ENCODE data around the gene CLEC12A.
"Not testable (repeated sequence)": the region's sequence is repeated elsewhere in the genome, so short reads cannot be mapped to it uniquely, and the experiment has no call there.

CLEC12A gene

DNA sequence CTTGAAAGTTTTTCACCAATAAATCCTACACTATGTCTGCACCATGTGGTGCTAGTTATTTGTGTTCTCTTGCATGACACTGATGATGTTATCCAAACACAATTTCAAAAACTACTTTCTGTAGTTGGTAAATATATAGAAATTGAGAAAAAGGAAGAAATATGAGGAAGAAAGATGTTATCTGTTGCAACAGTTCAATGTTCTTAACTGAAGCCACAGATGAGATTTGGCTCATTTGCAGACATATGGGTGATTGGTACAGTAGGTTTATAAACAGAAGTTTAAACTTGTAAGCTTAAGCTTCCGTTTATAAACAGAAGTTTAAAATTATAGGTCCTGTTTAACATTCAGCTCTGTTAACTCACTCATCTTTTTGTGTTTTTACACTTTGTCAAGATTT, at the start of gene CLEC12A:
CLEC12A (plus strand) TSS at position 229 of the 400 bp plus-strand sequence. CDS start 188 bp downstream, outside the sequence.
- no peak for DNase-seq (ENCODE audit: low read depth)

DNA sequence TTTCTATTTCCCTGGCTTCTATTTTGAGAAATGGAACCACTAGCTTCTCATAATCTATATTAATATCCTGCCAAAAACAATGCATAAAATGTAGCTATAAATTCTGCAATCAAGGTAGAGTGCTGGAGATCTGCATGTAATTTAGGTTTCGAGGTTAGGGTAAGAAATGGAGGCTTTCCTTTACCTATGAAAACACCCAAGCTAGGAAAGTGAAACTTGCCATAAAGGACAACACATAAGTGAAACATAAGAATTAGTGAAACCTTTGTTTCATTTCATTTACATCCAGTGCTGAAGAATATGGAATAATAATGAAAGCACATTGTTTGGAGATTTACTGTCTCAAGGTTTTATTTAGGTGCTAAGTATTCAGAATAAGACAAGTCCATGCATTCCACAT, 48.8 kb upstream of the CLEC12A start:
- DNase-seq (ENCODE audit: low read depth), result no peak

- DNase-seq (ENCODE audit: low read depth), result no peak
Observed at GRCh38 chr12:9925705-9926393, 45.4 kb upstream of the CLEC12A start.

GRCh38 chr12:9926876-9927275, 44.3 kb upstream of the CLEC12A start:
- no peak for DNase-seq (ENCODE audit: low read depth)

DNA sequence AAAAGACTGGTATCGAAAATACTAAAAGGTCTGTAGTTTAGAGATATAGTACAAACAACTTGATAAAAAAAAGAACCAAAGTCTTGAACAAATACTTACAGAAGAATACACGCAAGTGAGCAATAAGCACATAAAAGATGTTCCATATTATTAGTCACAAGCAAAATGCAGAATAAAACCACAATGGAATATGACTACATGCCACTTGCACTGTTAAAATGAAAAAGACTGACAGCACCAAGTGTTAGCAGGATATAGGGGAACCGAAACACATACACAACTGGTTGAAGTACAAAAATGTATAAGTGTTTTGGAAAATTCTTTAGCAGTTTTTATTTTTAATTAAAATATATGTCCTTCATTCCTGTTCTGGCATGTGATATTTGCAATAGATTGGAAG, 42.6 kb upstream of the CLEC12A start:
- DNase-seq (ENCODE audit: low read depth), result no peak

- no peak for DNase-seq (ENCODE audit: low read depth)
Observed at GRCh38 chr12:9931245-9931644, 40.0 kb upstream of the CLEC12A start.

DNA sequence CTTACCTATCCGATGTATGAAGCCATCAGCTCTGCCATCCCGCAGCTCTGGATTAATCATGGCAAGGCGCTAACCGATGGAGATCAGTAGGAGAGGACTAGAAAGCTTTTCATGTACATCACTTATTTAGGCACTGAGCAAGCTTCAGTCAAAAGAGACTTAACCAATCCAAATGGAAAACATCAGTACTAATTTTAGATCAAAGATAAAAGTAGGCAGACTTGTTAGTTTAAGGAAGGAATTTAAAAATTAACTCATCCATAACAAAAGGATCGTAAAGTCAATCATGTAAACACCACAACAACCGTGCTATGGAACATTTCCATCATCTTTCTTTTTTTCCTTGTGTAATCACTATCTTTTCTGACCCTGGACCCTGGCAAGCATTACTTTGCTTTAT, 38.9 kb upstream of the CLEC12A start, which contains the start of gene CLEC2A:
CLEC2A (minus strand) TSS at position 101 of the 400 bp plus-strand sequence; CDS start at position 60, 41 bp downstream.
- no peak for DNase-seq (ENCODE audit: low read depth)

- no peak for DNase-seq (ENCODE audit: low read depth)
Observed at GRCh38 chr12:9933958-9934357, 37.3 kb upstream of the CLEC12A start.

DNA sequence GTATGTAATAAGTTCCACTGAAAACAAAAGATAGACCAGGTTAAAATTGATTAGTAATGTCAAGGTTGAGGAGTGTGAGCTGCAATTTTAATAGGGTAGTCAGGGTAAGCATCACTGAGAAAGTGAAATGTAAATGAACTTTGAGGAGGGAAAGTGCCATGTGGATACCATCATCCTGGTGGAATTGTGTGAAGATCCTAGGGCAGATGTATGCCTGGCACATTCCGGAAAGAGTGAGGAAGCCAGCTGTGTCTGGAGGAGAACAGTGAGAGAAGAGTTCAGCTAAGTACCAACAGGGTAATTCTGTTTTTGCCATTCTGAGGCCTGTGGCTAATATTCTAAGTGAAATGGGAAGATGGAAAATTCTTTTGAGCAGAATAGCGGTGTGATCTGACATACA, 36.2 kb upstream of the CLEC12A start:
- no peak for DNase-seq (ENCODE audit: low read depth)

DNA sequence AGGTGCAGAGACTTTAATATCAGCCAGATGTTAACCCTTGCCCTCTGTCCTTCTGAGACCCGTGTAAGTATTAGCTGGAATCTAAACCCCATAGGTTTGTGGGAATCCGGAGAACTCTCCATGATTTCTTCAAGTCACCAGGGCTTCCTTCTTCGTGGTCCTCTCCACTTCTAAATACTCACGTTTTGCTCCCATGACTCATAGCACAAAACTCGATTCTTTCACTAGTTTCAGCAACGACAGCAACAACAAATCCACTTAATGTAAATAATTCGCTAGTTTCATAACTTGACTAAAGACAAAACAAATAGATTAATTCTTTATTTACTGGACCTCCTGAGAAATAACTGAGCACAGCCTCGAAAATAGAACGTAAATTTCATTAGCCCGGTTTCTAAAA, 34.6 kb upstream of the CLEC12A start:
- no peak for DNase-seq (ENCODE audit: low read depth)

DNA sequence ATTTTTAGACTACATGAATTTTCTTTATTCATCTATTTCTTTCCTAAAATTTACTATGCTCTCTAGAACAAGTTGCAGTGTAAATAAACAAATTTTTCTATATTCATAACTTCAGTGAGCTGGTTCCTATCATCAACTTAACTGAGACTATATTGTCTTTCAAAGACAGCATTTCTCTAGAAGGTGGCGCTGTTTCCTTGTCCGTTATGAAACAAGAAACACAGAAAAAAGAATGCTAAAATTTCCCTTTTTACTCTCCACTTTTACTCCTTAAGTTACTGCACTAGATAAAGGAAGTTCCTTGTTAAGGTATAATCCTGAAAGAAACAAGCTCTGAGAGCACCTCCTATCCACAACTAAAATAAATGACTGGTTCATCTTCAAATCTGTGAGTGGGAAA, 30.8 kb upstream of the CLEC12A start:
- no peak for DNase-seq (ENCODE audit: low read depth)

- no peak for DNase-seq (ENCODE audit: low read depth)
Observed at GRCh38 chr12:9941838-9942237, 29.4 kb upstream of the CLEC12A start.

DNA sequence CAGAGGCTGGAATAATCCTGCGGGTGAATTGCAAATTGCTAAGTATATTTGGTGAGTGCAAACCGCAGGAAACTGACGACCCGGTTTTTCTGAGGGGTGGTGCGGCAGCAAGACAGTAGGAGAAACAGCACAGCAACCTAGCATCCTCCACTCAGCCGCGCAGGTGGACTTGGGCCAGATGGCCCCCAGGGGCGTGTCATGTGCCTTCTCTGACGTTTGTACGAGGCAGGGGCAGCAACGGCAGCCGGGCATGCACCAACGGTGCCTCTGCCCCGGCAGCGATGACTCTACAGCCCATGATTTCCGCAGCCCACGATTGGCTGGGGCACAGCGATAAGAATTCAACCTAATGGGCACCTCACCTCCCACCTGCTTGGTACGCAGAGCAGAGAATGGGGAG, 28.0 kb upstream of the CLEC12A start:
- no peak for DNase-seq (ENCODE audit: low read depth)

- DNase-seq (ENCODE audit: low read depth), result no peak
Observed at GRCh38 chr12:9944391-9944790, 26.8 kb upstream of the CLEC12A start.

GRCh38 chr12:9947674-9948073, 23.5 kb upstream of the CLEC12A start:
- no peak for DNase-seq (ENCODE audit: low read depth)

DNA sequence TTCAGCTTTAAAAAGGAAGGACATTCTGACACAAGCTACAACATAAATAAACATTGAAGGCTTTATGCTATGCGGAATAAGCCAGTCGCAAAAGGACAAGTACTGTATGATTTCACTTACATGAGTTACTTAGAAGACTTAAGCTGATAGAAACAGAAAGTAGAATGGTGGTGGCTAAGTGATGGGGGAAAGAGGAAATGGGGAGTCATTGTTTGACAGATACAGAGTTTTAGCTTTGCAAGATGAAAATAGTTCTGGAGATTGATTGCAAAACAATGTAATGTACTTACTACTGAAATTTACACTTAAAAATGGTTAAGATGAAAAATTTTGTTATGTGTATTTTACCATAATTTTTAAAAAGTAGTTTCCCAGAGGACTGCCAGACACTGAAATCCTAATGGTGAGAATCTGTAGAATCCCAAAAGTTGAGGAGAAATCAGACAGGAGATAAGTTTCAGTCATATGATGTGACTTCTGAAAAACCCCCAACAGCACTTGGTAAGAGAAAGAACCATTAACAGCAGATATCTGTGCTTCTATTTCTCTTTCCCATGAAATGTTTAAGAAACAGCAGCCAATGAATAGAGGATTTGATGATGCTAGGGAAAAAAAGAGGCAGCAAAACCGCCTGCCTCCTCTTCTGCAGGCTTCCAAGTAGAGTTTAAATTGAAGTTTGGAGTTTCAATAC, 22.5 kb upstream of the CLEC12A start:
- no peak for DNase-seq (ENCODE audit: low read depth)

- no peak for DNase-seq (ENCODE audit: low read depth)
Observed at GRCh38 chr12:9951026-9951675, 20.1 kb upstream of the CLEC12A start.

DNA sequence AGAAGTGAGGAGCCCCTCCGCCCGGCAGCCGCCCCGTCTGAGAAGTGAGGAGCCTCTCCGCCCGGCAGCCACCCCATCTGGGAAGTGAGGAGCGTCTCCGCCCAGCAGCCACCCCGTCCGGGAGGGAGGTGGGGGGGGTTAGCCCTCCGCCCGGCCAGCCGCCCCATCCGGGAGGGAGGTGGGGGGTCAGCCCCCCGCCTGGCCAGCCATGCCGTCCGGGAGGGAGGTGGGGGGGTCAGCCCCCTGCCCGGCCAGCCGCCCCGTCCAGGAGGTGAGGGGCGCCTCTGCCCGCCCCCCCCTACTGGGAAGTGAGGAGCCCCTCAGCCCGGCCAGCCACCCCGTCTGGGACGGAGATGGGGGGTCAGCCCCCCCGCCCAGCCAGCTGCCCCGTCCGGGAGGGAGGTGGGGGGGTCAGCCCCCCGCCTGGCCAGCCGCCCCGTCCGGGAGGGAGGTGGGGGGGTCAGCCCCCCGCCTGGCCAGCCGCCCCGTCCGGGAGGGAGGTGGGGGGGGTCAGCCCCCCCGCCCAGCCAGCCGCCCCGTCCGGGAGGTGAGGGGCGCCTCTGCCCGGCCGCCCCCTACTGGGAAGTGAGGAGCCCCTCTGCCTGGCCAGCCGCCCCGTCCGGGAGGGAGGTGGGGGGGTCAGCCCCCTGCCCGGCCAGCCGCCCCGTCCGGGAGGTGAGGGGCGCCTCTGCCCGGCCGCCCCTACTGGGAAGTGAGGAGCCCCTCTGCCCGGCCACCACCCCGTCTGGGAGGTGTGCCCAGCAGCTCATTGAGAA, 18.1 kb upstream of the CLEC12A start:
- DNase-seq (ENCODE audit: low read depth), result not testable (repeated sequence)

GRCh38 chr12:9957834-9958233, 13.4 kb upstream of the CLEC12A start:
- DNase-seq (ENCODE audit: low read depth), result no peak

DNA sequence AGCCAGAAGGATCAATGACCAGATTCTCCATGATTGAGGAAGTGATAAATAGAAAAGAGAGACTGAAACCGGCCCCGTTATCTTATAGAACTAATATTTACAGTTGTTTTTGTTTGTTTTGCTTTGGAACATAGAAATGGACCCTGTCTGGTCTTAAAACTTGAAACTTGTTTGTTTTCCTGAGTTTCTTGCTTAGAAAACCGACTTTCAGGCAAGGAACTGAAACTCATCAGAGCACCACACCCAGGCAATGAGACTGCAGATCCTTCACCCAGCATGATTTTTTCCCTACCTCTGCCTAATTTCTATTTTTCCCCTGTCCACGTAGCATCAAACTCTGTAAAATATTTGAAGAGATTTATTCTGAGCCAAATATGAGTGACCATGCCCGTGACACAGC, 10.6 kb upstream of the CLEC12A start:
- DNase-seq (ENCODE audit: low read depth), result no peak

GRCh38 chr12:9961106-9961505, 10.1 kb upstream of the CLEC12A start:
- no peak for DNase-seq (ENCODE audit: low read depth)

DNA sequence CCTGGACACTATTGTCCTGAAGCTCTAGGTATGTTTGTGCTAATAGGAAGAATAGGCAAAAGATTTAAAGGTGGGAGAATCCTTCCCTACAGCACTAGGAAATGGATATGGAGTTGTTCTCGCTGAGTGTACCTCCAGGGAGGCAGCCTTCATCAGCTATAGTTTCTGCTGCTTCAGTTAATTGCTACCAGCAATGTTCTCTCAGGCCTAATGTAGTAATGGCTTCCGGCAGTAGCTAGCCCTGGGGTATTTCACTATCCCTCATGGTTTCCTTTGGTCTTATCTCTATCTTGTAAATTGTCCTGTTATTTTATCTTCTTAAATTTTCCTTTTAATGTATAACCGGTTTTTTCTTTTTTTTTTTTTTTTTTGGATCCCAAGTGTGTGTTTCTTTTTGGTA, 9.3 kb upstream of the CLEC12A start:
- no peak for DNase-seq (ENCODE audit: low read depth)

Measured in T-helper 22 cell (primary cell).